Activated effector memory CD4-positive, alpha-beta T cell treated with Interleukin-2 at 50 U/mL for 16 hours (primary cell): ENCODE data around the gene SLC15A1.
"Not testable (repeated sequence)": the region's sequence is repeated elsewhere in the genome, so short reads cannot be mapped to it uniquely, and the experiment has no call there.

Experiments used
- DNase-seq: peaks from one replicate; pipeline ENCODE4 v3.0.0-alpha.2; 2020

Gene SLC15A1

DNA sequence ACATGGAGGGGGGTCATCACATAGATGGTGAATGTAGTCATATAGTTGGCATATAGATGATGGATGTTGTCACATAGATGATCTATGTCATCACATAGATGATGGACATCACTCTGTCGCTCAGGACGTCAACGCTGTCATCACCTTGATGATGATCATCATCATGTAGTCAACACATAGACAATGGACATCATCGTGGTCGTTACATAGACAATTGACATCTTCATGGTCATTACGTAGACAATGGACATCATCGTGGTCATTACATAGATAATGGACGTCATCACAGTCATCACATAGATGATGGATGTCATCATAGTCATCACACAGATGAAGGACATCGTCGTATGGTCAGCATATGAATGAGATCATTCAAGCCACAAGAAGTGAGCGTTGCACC lies 28.6 kb upstream of the SLC15A1 start:
- no peak for DNase-seq

DNA sequence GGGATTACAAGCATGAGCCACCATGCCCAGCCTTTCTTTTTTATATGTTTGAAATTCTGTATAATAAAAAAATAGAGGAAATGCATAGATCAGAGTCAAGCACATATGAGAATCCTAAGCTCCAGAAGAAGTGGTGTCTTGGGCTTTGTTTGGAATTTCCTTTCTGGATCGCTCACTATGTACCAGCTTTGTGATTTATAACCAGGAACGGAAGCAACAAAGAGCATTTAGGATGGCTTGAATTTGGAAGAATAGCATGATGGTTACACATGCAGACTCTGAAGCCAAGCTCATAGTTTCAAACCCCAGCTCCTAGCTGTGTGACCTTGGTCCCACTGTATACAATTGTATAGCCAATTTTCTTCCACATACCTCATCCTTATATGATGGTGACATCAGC lies 28.0 kb upstream of the SLC15A1 start:
- no peak for DNase-seq

DNA sequence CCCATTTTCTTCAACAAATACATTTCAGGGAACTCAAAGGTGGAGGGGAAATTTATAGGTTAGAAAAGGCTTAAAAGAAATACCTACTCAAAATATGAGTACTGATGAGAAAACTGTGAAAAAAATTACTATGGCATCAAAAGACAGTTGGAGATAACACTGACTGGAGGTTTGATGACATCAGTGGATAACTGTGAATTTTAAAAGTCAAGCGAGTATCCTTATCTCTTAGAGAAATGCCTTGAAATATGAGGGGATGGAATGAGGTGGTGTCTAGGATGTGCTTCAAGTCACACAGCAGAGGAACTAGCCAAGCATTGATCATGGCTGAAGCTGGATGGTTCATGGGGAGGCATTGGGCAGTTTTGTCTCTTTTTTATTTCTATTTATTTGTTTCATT lies 27.2 kb upstream of the SLC15A1 start:
- DNase-seq, result no peak

DNA sequence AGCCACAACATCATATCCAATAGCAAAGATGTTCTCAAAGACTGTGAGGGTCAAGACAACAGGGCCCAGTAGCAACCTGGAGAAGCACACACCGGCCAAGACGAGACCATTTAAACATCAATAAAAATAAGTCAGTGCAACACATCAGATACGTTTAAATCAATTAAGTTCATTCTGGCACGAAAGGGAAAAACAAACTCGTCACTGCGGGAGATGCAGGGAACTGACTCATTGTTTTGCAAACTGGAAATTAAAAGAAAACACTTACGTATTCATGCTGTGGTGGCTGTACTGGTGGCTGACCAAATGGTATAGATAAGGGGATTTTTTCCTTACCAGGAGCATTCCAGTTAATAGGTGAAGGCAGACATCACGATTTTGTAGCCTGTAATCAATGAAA lies 26.3 kb upstream of the SLC15A1 start:
- DNase-seq, result no peak

DNA sequence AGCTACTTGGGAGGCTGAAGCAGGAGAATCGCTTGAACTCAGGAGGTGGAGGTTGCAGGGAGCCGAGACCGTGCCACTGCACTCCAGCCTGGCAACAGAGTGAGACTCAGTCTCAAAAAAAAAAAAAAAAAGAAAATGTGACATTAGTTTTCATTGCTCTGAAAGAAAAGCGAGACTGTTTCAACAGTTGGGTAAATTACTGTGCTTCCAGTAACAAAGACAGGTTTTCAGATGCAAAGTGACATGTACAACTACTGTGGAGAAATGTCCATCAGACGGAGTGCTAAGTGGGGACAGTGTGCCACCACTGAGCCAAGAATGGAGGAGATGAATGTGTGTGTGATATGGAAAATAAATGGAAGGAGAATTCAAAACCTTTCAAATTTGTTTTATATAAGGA lies 24.2 kb upstream of the SLC15A1 start:
- no peak for DNase-seq

DNA sequence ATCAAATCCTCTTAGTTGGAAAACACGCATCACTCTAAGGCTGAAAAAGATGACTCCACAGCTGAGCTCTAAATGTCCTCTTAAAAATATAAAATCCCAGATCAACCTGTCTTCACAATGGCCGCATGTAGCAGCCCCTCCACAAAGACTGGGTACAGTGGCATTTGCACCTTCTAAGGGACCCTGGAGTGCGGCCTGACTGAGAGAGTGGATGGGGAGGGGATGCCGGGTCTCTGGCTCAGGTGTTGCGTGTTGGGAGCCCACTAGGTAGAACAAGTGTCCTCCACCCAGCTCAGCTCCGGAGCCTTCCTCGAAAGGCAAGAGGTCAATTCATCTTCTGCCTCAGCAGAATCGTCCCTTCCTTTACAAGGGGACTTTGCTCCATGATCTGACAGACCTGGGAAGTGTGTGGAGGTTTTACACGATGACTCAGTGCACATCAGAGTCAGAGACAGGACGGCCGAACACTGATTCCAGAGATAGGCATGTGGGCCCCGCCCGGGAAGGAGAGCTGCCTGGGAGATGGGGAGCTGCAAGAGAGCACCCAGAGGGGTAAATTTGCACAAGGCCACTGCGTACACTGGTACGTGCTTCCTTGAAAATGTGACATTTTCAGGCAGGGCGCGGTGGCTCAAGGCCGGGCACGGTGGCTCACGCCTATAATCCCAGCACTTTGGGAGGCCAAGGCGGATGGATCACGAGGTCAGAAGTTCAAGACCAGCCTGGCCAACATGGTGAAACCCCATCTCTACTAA lies 23.5 kb upstream of the SLC15A1 start:
- no peak for DNase-seq

DNA sequence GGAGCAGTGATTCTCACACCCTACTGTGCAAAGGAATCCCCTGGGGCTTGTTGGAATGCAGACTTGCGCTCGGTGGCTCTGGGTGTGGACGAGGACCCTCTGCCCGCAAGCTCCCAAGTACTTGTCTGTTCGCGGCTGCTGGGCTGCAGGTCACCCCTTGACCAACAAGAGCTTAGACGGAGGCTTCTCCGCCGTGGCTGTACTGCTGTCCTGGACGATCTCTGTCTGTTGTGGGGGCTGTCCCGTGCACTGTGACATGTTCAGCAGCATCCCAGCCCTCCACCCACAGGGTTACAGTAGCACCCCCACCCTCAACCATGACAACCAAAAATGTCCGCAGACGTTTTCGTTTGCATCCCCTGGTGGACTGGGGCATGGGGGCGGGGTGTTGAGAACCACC lies 22.9 kb upstream of the SLC15A1 start:
- DNase-seq, result no peak

DNA sequence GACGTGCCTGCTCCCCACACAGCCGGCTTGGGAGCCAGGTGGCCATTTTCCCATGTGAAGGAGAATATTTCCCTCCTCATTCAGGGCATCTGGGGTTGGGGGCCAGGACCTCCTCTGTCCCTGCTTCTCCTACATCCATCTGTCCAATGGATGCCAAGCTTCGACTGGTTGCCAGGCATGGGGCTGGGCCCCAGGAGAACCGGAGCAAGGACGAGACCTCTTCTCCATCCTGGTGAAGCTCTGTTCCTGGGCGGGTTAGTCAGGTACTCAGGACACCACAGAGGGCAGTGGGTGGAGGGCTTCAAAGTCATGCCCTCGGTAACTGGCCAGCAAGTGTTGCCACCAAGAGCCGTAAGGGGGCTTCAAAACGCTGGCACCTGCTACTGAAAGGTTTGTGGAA lies 22.3 kb upstream of the SLC15A1 start:
- no peak for DNase-seq

DNA sequence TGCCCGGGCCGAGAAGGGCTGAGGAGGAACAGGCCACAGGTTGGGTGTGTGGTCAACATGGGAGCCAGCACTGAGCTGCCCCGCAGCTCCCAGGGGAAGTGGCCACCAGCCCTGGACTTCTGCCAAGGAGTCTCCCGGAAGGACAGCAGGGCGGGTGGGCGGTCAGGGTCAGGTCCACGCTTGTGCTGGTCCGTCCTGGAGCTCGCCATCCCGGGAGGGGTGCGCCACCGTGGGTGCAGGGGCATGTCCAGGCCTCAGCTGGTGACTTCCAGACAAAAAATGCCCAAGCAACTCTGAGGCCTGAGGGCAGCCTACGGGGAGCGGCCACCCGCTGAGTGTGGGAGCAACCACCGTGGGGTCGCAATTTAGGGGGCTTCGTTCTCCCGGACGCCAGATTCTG lies 21.4 kb upstream of the SLC15A1 start:
- no peak for DNase-seq

DNA sequence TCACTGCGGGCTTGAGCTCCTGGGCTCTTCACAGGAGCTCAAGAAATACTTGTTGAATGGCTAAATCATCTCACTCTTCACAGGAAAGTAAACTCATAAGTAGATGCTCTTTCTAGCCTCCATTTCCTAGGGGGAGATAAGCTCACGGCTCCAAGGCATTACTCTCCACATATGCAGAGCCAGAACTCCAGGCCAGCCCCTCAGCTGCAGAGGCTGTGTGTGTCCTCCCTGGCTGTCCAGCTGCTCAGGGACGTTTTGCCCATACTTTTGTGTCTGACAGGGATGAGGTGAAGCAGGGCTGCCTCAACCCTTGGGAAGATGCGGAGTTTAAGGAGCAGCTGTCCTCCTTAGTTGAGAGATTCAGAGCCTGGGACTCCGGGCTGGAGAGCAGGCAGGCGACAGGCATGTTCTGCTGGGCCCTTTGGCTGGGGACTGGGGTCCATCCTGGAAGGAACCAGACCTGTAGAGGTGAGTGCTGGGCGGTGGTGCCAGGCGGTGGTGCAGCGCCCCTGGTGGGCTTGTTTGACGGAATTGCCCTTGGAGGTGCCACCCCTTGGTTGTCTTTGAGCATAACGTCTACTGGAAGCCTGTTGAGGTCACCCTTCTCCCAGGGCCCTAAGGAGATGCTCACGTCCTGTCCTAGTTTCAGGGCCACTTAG lies 20.5 kb upstream of the SLC15A1 start:
- no peak for DNase-seq

DNA sequence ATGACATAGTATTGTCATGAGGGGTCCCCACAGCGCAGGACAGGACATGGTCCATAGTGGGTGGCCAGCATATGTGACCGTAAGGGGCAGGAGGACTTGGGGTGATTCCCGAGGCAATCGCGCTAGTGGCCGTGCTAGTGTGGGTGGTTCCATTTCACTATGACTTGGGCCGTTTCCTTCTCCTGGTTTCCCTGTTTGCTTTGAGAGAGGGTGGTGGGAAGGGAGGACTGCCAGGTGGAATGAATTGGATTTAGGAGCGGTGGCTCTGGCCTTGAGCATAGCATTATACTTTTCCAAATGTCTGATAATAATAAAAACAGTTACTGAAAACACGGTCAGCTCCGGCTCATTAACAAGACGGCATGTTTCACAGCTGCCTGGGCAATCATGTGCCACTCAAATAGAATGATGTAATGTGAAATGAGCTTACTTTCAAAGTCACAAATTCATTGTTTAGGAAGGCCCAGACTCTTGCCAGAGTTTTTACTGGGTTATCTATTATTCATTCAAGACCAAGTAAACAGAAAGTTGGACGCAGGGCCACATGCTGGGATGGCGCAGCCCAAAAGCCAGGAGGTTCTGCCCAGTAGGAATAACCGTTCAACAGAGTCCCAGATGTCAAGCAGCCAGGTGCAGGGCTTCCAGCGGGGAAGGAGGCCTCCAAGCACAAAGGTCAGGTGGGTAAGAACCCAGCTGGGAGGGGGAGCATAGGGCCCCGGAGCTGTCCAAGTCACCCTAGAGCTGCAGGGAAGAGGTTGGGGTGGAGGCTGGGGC lies 19.6 kb upstream of the SLC15A1 start:
- no peak for DNase-seq

DNA sequence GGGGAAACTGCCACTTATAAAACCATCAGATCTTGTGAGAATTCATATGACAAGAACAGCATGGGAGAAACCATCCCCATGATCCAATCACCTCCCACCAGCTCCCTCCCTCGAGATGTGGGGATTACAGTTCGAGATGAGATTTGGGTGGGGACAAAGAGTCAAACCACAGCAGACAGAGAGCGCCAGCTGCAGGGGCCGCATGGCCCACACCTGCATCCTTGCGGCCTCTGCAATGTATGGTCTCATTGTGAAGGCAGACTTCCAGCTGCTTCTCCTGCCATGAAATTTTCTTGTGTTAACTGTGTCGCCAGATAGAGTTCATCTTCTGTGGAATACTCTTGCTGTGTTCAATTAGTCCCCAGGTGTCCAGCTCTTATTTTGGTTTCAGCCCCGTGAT lies 17.3 kb upstream of the SLC15A1 start:
- no peak for DNase-seq

DNA sequence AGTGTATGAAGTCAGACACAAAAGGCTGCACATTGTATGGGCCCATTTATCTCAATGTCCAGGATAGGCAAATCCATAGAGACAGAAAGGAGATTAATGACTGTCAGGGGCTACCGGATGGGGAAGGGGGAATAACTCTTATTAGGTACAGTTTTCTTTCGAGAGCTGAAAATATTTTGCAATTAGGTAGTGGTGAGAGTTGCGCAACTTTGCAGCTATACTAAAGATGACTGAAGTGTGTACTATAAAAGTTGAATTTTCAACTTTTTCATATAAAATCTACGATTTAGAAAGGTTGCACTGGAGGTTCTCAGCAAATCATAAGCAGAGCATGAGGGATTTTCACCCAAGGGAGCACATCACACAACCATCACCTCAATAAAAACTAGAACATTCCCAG lies 16.1 kb upstream of the SLC15A1 start:
- DNase-seq, result no peak

DNA sequence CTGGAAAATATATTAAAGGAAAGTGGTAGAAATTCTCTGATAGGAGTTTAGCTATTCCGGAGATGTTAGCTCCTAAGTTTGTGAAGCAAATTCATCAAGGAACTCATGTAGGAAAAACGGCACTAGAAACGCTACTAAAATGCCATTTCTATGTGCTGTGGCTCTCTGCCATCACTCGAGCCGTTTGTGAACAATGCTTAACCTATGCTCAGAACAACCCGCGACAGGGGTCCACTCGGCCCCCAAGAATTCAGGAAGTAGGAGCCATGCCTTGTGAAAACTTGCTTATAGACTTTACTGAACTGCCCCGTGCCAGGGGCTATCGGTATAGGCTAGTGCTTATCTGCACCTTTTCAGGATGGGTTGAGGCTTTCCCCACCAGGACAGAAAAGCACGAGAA lies 14.2 kb upstream of the SLC15A1 start:
- DNase-seq, result no peak

DNA sequence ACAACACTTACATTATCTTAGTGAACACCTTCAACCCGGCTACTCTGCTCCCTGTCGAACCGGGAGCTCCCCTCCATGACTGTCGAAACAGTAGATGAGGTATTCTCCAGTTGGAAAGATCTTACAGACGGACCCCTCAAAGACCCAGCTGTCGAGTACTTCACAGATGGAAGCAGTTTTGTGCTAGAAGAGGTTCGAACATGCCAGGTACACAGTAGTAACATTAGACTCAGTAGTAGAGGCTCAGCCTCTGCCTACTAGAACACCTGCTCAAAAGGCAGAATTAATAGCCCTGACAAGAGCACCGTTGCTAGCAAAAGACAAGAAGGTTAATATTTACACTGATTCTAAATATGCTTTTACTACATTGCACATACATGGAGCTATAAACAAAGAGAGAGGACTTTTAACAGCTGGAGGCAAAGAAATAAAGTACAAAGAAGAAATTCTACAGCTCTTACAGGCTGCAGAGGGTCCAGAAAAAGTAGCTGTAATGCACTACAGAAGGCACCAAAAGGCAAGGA lies 13.6 kb upstream of the SLC15A1 start:
- no peak for DNase-seq

DNA sequence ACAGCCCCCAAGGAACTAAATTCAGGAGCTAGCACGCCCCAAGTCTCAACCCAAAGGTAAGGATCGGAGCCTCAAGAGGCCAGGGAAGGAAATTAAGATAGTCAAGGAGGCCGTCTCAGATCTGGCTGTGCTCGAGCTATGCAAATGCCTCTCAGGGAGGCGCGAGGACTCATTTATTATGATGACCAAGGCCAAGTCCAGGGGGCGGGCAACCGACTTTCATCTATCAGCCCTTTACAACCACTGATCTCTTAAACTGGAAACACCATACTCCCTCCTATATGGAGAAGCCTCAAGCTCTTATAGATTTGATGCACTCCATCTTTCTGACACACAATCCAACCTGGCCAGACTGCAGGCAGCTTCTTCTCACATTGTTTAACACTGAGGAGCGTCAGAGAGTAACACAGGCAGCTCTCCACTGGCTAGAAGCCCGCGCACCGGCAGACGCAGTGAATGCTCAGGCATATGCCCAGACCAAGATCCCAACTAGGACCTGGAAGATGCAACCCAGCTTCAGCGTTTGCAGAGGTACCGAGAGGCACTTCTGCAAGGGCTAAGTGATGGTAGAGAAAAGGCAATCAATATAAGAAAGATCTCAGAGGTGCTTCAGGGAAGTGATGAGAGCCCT lies 9.6 kb upstream of the SLC15A1 start:
- no peak for DNase-seq

DNA sequence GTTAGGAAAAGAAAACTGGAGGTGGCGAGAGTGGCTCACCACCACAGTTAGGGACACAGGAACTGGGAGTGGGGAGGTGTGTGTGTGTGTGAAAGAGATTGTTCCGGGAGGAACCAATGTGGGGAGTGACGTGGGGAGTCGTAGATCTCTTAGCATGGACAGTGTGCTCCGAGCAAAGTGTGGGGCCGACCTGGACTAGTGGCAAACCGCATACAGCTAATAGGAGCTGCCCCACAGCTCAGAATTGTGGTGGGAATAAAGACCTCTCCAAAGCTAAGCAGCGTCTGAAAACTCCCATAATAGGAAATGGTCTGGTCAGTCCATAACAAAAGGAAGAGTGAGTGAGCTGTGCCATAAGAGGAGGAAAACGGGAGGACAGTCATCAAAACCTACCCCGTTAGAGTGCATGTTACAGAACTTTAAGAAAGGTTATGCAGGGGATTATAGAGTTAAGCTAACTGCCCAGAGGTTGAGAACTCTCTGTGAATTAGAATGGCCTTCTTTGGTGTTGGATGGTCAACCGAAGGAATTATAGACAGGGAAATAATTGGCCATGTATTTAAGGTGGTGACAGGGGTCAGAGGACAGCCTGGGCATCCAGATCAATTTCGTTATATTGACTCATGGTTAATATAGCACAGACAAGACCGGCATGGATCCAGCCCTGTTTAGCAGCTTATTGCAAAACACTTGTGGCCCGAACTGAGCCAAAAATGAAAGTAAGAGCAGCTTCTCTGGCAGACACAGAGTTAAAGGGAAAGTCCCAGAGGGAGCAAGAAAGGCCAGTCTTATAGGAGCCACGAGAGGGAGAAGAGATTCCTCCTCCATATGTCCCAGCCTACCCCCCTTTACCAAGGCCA lies 8.9 kb upstream of the SLC15A1 start:
- no peak for DNase-seq

DNA sequence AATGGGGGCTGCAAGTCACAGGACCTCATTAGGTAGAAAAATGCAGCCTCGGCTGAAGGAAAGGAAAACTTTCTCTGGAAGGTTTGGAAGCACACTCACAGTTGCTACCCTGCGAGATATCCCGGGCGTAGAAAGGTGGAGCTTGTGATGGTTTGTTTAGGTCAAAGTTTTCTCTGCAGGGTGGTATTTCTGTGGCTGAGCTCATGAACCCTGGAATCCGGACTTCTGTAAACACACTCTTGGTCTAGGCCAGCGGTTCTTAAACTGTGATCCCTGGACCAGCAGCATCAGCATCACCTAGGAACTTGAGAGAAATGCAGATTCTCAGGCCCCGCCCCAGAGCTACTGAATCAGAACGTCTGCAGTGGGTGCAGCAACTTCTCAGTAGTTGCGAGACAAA lies 3.3 kb upstream of the SLC15A1 start:
- no peak for DNase-seq

DNA sequence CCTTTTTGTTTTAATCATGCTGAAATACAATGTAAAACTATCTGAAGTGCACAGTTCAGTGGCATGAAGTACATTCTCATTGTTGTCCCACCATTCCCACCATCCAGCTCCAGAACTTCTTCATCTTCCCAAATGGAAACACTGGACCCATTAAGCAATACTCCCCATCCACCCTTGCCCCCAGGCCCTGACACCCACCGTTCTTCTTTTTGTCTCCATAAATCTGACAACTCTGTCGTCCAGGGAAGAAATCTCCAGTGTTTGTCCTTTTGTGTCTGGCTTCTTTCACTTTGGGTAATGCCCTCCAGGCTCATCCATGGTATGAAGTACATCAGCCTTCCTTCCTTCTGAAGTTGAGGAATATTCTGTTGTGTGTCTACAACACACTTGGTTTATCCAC lies 2.6 kb upstream of the SLC15A1 start:
- DNase-seq, result no peak

DNA sequence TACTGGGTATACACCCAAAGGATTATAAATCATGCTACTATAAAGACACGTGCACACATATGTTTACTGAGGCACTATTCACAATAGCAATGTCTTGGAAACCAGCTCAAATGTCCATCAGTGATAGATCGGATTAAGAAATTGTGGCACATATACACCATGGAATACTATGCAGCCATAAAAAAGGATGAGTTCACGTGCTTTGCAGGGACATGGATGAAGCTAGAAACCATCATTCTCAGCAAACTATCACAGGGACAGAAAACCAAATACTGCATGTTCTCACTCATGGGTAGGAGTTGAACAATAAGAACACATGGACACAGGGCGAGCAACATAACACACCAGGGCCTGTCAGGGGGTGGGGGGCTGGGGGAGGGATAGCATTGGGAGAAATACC lies 2.0 kb upstream of the SLC15A1 start:
- not testable (repeated sequence) for DNase-seq

DNA sequence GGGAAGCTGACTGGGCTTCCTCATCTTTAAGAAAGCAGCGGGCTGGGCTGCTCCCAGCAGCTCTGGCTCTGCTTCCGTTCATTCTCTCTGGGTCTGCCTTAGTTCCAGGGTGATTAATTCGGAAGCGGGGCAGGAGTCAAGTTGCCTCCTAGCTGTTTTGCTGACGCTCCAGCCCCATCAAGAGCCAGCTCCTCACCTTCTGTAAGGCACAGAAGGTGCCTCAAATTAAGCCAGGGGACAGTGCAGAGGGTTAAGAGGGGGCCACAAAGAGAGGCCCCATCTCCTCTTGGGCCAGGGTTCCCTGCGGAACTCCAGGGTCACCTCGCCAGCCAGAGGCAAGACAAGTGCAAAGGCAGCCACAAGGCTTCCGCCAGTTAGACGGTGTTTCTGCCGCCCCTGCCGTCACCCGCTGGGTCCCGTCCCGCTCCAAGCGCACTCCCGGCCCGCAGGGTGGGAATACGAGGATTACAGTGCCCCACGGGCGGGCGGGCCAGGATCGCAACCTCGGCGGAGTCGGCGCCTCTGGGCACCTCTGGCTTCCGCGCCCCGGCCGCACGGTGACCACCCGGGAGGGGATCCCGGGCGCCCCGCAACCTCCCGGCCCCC lies 508 bp downstream of the SLC15A1 start:
- no peak for DNase-seq

DNA sequence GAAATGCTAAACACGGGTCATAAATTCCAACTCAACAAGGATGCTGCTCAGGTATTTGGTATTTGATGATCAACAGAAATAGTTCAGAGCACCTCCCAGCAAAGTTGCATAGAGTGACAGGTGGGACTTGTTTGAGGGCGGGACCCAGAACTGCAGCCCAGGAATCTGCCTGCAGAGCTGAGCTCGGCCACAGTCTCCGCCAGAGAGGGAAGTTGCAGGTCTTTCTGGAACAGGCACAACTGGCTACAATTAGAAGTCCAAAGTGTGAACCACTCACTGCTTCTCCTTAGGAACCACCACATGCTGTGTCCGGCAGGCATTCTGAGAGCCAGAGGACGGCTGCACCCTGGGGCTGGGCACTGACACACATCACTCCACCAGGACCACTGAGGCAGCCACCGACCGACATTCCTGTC lies 1.1 kb downstream of the SLC15A1 start:
- no peak for DNase-seq
